ENCODE results near the gene CLASP2.
"Not testable (repeated sequence)": the region's sequence is repeated elsewhere in the genome, so short reads cannot be mapped to it uniquely, and the experiment has no call there.

The CLASP2 gene

DNA sequence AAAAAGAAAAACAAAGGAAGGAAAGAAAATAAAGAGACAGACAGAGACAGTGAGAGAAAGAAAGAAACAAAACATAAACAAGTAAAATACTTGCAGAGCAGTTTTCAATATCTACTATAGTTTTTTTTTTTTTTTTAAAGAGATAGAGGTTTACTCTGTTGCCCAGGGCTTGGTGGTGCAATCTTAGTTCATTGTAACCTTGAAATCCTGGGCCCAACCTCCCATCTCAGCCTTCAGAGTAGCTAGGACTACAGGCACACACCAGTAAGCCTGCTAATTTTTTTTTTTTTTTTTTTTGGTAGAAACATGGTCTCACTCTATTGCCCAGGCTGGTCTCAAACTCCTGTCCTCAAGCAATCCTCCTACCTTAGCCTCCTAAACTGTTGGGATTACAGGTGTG, 23.1 kb downstream of the CLASP2 start:
- DNase-seq (ENCODE audit: extremely low spot score, insufficient read length, low read depth) (no peak), FAIRE-seq (no peak)

DNA sequence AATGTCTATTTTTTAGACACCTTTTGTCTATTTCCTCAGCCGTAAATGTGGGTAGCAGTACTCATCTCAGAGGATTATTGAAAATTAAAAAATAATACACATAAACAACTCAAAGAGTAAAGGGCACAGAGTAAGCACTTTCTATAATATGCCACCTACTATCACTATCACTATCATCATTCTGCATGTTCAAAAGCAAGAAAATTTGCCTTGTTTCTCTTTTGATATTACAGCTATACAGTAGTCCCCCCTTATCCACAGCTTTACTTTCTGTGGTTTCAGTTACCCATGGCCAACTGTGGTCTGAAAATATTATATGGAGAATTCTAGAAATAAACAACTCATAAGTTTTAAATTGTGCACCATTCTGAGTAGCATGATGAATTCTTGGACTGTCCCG, 27.7 kb downstream of the CLASP2 start:
- FAIRE-seq, result peak; percentile 21
- no peak for DNase-seq (ENCODE audit: extremely low spot score, insufficient read length, low read depth)

DNA sequence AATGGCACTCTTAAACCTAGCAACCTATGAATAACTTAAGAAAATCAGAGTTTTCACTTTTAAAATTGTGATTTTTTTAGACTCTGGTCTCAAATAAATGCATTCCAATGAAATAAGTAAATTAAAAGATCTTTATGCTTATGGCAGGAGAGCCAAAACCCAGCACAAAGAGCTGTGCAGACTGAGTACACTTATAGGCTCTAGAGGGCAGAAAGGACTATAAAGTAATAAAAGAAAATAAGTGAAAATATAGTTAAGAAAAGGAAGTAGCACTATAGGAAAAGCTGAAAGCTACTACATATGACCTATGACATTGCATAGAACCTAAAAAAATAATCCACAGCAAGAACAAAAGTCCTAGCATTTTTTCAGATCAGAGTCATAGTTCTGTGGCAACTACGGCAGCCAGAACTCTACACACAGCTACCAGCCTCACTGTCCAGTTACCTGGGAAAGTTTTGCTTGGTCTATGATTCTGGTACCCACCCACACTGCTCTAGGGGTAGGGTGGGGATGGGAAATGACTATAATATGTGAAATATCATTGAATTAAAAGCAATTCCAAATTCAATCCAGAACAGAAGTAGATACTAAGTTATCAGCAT, 30.5 kb downstream of the CLASP2 start:
- DNase-seq (ENCODE audit: extremely low spot score, insufficient read length, low read depth) (no peak), FAIRE-seq (no peak)

DNA sequence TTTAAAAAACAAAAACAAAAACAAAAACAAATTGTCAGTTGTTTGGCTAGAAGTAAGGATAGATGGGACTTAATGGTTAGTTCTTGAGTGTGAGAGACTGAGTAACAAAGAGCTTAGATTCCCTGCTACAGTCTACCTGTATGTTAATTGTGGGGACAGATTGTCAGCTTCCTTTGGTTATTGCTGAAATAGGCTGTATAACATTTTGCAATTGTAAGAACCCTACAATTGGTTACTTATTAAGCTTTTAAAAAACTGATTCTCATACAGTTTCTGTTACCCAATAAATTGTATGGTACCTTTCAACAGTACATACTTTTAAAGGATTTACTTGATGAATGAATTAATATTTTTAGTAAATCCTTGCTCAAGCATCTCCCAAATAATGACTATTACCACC, 35.3 kb downstream of the CLASP2 start:
- FAIRE-seq (no peak), DNase-seq (ENCODE audit: extremely low spot score, insufficient read length, low read depth) (no peak)

DNA sequence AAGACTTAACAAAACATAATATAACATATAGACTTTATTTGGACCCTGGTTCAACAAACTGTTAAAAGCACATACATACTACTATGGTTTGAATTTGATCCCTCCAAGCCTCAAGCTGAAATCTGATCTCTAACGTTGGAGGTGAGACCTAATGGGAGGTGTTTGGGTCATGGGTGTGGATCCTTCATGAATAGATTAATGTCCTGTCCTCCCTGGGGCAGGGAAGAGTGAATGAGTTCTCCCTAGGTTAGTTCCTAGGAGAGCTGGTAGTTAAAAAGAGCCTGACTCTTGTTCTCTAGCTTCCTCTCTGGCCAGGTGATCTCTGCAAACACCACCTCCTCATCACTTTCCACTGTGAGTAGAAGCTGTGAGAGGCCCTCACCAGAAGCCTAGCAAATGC, 36.4 kb downstream of the CLASP2 start:
- FAIRE-seq, result no peak
- DNase-seq (ENCODE audit: extremely low spot score, insufficient read length, low read depth), result no peak

DNA sequence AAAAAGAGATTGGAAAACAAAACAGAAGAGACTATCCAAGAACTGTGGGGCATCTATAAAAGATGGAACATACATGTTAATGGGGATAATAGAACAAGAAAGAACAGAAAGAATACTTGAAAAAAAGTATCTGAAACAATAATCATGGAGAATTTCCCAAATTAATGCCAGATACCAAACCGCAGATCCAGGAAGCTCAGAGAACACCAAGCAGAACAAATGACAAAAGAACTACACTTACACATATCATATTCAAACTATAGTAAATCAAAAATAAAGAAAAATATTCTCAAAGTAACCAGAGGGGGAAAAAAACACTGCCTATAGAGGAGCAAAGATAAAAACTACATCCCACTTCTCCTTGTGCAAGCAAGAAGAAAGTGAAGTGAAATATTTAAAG, 40.0 kb downstream of the CLASP2 start:
- DNase-seq (ENCODE audit: extremely low spot score, insufficient read length, low read depth) (no peak), FAIRE-seq (no peak)

DNA sequence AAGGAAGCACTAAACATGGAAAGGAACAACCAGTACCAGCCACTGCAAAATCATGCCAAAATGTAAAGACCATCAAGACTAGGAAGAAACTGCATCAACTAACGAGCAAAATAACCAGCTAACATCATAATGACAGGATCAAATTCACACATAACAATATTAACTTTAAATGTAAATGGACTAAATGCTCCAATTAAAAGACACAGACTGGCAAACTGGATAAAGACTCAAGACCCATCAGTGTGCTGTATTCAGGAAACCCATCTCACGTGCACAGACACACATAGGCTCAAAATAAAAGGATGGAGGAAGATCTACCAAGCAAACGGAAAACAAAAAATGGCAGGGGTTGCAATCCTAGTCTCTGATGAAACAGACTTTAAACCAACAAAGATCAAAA, 44.6 kb downstream of the CLASP2 start:
- not testable (repeated sequence) for FAIRE-seq

DNA sequence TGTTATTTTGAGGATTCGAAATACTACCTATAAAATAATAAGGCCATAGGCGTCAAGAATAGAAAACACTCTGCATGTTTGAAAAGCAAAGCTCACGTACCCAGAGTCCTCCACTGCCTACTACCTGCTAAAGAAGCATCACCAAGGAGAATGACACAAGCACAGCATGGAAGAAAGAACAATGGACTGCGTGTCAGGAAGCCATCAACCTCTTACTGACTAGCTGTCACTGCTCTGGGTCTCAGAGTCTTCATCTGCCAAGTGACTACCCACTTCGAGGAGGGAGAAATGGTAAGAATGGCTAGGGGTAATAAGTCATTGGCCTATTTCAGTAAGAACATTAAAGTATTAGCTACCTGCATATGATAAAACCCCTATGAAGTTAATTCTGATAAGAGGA, 49.4 kb downstream of the CLASP2 start:
- FAIRE-seq (no peak), DNase-seq (ENCODE audit: extremely low spot score, insufficient read length, low read depth) (no peak)

More for the DNA sequence above, 44.6 kb downstream of the CLASP2 start:
- not testable (repeated sequence) for DNase-seq (ENCODE audit: extremely low spot score, insufficient read length, low read depth)

DNA sequence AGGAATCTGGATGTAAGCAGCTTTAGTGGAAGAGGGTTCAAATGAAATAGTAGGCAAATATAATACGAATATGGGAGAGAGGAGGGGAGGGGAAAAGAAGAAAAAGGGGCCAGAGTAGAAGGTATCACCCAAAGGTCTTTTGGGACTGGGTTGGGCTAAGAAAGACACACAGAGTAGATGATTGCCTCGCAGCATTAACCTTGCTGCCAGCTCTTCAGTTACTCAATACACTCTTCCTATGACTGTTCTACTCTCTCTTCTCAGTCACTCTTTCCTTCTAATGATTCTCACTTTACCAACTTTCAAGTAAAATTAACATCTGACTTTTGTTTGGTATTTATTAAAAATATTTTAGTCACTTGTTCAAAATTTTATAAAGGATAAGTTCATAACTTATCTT, 52.8 kb downstream of the CLASP2 start:
- FAIRE-seq (no peak), DNase-seq (ENCODE audit: extremely low spot score, insufficient read length, low read depth) (no peak)

DNA sequence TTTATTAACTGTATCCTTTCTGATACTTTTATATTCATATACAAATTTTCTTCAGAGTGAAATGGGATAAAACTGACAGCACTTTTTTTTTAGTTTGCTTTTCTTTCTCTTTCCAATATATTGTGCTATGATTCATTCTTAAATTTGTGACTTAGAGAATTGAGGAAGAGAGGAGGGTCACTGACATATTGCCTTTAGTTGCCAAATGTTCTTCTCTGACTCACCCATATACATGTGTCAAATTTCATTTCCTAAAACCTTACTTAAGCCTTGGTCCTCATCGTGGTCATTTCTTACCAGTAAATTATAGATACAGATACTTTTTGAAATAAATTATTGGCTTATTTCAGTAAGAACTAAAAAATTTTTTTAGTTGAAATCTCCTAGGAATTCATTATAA, 53.9 kb downstream of the CLASP2 start:
- FAIRE-seq (no peak), DNase-seq (ENCODE audit: extremely low spot score, insufficient read length, low read depth) (no peak)

DNA sequence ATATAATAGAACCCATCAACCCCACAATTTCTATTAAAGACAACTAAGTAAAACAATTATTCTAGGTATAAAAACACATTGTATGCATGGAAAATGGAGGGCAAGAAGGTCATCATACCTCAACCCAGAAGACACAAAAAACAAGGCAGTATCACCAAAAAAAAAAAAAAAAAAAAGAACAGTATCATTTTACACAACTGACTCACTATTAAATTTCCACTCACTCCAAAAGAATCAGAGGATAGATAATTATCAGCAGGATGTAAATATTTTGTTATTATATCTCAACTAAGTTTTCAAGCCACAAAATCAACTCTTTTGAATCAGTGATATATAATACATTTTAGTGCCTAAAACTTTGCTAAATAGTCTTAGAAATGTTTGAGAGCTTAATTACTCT, 55.0 kb downstream of the CLASP2 start:
- no peak for DNase-seq (ENCODE audit: extremely low spot score, insufficient read length, low read depth)
- no peak for FAIRE-seq

DNA sequence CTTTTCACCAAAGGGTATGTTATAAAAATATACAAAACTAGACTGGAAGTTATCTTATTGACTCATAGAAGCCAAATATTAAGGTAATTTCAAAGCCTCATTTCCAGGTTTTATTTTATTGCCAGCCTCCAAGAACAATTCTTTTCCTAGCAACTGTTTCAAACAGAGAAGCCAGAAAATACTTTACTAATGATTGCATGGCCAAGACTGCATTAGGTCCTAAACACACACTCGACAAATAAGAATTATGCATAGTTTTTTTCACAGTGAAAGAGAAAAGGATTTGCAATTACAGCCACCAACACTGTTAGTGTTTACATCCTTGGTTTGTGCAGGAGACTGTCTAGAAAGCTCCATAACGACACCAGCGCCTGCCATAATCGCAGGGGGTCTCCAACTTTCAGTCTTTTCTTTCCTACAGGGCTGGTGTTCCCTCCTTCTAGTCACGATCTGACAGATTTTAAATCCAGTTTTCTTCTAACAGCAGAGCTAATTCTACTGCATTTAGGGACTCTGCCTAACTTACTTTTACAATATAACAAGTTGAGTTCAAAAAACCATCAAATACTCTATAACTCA, 58.1 kb downstream of the CLASP2 start:
- FAIRE-seq (no peak), DNase-seq (ENCODE audit: extremely low spot score, insufficient read length, low read depth) (no peak)

DNA sequence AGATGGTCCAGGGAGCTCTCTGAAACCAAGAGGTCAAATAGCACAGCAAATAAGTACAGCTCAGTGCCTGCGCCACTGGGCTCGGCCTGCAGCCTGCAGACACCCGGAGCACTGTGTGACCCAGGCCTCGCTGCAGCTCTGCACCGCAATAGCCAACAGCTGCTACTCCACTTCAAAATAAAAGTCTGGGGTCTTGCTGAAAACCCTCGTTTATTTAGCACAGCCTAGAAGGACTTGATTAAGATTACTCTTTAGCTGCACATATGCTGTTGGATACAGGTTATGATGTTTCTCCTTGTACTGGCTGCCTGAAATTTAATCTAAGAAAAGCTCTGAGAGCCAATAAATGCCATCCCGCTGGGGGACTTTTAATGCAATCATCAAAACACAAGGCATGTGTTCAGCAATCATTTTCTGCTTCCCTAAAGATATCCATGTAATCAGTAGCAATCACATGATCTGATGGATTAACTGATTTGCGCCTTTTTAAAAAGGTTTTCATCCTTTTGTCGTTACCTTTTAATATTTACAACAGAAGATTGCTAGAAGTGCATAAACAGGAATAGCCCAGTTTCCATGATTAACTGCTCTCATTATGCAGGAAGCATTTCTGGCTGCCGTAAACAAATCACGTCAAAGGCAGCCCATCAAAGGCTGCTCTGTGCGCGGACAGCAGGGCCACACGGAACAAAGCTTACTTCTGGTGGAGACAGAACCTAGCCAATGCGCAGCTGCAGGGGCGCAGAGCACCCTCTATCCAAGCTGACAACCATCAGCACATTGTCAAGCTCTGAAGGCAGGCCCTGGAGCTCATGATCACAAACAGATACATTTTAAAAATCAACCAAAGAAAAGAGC, 58.8 kb downstream of the CLASP2 start:
- peak; percentile 73 for FAIRE-seq
- DNase-seq (ENCODE audit: extremely low spot score, insufficient read length, low read depth), result no peak

DNA sequence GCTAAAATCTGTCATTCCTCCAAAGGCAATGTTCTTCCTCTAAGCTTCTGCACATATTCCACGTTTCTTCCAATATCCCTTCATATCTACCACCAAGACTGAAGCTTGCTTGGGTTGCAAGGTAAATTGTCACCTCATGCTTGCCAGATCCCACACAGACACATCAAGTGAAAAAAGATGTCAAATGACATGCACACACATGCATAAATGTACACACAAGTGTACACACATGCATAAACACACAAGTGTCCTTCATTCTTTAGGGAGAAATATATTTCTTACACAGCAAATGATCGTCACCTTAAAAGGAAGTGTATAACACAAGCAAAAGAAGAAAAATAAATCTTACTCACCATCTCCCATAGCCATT, 59.4 kb downstream of the CLASP2 start:
- no peak for DNase-seq (ENCODE audit: extremely low spot score, insufficient read length, low read depth)
- FAIRE-seq, result no peak

DNA sequence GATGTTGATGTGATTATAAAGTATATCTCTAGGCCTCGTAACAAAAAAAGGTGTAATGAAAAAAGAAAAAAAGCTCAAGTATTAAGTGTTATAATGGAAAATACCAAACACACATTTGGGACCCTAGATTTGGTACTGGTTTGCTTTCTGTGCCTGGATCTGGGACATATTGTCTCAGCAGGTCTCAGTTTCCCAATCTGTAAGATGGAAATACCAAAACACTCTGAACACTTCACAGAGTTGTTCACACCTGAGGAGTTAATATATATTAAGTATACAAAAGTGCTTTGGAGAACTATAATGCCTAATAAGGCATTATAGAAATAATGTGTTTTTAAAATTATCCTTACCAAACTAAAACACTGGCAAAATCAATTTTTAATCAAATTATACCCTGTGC, 60.0 kb downstream of the CLASP2 start:
- FAIRE-seq (no peak), DNase-seq (ENCODE audit: extremely low spot score, insufficient read length, low read depth) (no peak)

DNA sequence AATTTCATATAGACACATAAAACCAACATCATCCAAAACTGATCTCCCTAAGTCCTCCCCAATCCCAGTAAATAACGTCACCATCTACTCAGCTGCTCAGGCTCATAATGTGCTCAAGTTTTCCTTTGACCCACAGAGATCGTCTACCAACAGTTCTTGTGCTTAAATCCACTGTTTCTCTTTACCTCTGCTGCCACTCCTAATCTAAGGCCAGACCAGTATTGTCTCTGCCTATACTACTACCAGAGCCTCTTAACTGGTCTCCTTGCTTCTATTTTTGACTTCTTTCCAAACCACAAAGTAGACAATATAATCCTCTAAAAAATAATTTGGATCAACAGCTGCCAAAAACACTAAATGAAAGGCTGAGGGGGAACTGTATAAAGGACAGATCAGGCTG, 65.3 kb downstream of the CLASP2 start:
- FAIRE-seq, result no peak
- DNase-seq (ENCODE audit: extremely low spot score, insufficient read length, low read depth), result no peak

DNA sequence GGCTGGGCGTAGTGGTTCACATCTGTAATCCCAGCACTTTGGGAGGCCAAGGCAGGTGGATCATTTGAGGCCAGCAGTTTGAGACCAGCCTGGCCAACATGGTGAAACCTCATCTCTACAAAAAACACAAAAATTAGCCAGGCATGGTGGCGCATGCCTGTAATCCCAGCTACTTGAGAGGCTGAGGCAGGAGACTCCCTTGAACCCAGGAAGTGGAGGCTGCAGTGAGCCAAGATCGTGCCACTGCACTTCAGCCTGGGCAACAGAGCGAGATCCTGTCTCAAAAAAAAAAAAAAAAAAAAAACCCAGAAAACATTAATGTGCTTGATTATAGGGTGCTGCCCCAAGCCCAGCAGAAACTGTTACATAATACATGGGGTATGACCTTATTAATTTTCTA, 67.0 kb downstream of the CLASP2 start:
- DNase-seq (ENCODE audit: extremely low spot score, insufficient read length, low read depth); FAIRE-seq: not testable (repeated sequence)

DNA sequence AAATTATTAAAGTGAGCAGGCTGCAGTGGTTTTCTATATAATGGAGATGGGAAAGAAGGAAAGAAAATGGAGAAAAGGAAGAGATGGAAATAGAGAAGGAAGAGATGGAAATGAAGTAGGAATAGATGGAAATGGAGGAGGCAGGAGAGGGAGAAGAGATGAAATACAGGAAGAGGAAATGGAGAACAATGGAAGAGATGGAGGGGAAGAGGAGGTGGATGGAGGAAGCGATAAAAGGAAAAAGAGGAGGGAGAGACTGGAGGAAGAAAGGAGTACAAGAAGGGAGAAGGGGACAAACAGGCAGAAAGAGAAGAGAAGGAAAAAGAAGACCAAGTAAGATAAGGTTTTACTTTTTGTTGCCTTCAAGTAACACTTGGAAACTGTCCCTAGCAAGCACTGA, 67.6 kb downstream of the CLASP2 start:
- DNase-seq (ENCODE audit: extremely low spot score, insufficient read length, low read depth) (no peak), FAIRE-seq (no peak)

DNA sequence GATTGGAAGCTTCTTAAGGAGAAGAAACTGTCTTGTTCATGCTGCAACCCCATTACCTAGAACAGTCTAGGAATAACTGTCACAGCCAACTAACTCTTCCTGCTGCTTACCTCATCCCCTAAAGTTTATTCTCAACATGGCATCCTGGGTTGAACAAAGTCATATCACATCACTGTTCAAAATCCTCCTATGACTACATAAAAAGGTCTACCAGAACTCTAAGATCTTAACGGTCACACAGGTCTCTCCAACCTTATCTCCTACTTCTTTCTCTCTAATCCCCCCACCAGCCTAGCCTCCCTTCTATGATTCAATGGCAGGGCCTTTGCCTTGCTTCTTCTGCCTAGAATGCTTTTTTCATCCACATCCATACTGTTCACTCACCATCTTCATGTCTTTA, 69.3 kb downstream of the CLASP2 start:
- FAIRE-seq (no peak), DNase-seq (ENCODE audit: extremely low spot score, insufficient read length, low read depth) (no peak)

DNA sequence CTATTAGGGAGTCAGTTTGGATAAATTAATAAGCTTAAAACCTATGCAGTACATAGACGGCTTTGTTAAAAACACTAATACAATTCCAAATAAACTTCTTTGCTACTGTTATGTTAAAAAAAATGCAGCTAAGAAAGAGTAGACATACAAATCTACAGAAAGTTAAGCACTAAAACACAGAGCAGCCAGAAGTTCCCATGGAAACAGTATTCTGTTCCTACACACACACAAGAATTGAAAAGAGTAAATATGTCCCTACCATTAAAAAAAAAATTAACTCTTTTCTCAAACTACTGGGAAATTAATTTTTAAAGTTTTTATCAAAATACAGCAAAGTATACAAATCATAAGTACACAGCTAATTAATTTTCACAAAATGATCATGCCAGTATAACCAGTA, 71.6 kb downstream of the CLASP2 start:
- no peak for DNase-seq (ENCODE audit: extremely low spot score, insufficient read length, low read depth)

DNA sequence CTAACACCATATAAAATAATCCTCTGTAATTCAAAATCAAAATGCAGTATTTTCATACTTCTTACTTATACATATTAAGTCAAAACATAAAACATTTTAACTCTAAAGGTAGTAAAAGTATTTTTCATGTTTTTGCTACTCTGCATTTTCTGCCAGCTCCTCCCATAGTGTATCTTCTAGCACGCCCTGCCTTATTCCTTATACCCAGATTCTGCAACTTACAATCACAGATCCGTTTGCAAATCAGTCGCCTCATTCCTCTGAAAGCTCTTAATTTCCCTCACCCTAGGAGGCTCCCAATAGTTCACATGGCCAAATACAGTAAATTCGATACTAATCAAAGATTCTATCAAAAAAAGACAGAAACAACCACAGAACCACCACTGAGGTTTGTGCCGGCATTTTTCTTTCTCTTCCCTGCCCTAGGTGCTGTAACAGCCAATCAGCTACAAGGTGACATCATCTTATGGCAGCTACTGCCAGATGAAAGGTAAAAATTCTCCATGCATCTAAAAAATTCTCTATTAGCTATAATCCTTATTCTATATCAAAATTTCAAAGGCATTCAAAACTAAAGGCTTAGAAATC, 72.9 kb downstream of the CLASP2 start:
- DNase-seq (ENCODE audit: extremely low spot score, insufficient read length, low read depth), result no peak
- no peak for FAIRE-seq

More for the DNA sequence above, 71.6 kb downstream of the CLASP2 start:
- FAIRE-seq, result no peak
